Measurements from ENCODE around the gene ZDHHC1. TPM values are rescaled to one million over a fixed set of nuclear protein-coding genes. Genes with fewer than 3 reads are reported as not detected.

ZDHHC1 gene
- polyA plus RNA-seq, 3 donors: 3.3 to 14.2 (median 6.0) TPM

DNA sequence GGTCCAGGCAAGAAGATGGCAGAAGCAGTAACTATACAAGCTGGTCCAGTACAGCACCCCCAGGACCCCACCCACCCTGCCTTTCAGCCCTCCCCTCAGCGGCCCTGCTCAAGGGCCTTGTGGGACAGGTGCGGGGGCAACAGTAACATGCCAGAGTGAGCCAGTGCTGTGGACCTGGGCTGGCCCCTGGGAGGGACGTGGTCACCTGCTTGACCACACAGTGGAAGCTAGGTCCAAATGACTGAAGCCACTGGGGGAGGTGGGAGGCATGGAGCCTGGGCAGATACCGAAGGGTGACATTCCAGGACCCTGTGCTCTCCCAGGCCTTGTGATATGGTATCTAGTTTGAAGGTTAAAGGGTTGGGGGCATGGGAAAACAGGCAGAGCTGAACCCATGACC lies 47.4 kb upstream of the ZDHHC1 start:
- Histone ChIP-seq H3K27ac (ENCODE audit: low read depth in 1 of 2, low read length in 2 of 2) (peak overlapping the region in 1 of 2 donors; percentile 36), H3K9ac (ENCODE audit: insufficient read depth, low read length, poor library complexity, severe bottlenecking) (no peak overlapping the region), H2AFZ (ENCODE audit: insufficient read depth, low read depth, low read length, poor library complexity, severe bottlenecking) (no peak overlapping the region), H3K9me3 (replicated peaks in 1 of 2; ENCODE audit: control insufficient read depth in 1 of 2, insufficient read depth in 1 of 2, low read length in 2 of 2) (no peaks in the 10 kb centered on the region), H3K4me2 (replicated peaks; ENCODE audit: extremely low read depth, low read length, poor library complexity, severe bottlenecking) (no peak overlapping the region), H3K4me3 (replicated peaks in 1 of 3; ENCODE audit: low read depth in 2 of 3, low read length in 3 of 3) (no peak overlapping the region), H3K4me1 (ENCODE audit: control insufficient read depth in 1 of 2, insufficient read depth in 2 of 2, low read length in 2 of 2) (peaks cover 25 to 51% of the 10 kb centered on the region in 2 donors), H3K27me3 (ENCODE audit: control insufficient read depth in 2 of 2, insufficient read depth in 2 of 2, low read length in 2 of 2) (no peaks in the 10 kb centered on the region), H3K36me3 (replicated peaks in 1 of 2; ENCODE audit: control insufficient read depth in 1 of 2, insufficient read depth in 2 of 2, low read length in 2 of 2) (peaks cover 40 to 89% of the 10 kb centered on the region in 2 donors), H3K79me2 (ENCODE audit: insufficient read depth, low read length) (peaks cover 100% of the 10 kb centered on the region), H4K20me1 (ENCODE audit: insufficient read depth, low read length) (peaks cover 100% of the 10 kb centered on the region)
- no peak for TF ChIP-seq CTCF (IDR thresholded peaks at IDR 0.05)
- peaks cover 26 to 74% of the 10 kb centered on the region in 2 donors for H3K36me3 Mint-ChIP-seq
- peaks cover 64% of the 10 kb centered on the region for H3K4me1 Mint-ChIP-seq
- H3K4me3 Mint-ChIP-seq: no peak overlapping the region
- WGBS (ENCODE audit: insufficient coverage): 100% methylated on average over 3 of the region's 4 CpGs
- intact Hi-C loops (cut with micrococcal nuclease): loop anchor here in 1 of 2 donors (2.0 kb wide), 1 partner anchor 35 kb away; no protein-coding TSS in a partner anchor
- DNase-seq: no peak
- H3K9me3 Mint-ChIP-seq: no peaks in the 10 kb centered on the region
- H3K27ac Mint-ChIP-seq: peak overlapping the region in 1 of 7 donors; percentile 12
- H3K27me3 Mint-ChIP-seq (ENCODE audit: low read depth in 3 of 3): no peaks in the 10 kb centered on the region

- Histone ChIP-seq H3K4me2 (replicated peaks; ENCODE audit: extremely low read depth, low read length, poor library complexity, severe bottlenecking) (no peak overlapping the region), H3K4me3 (replicated peaks in 1 of 3; ENCODE audit: low read depth in 2 of 3, low read length in 3 of 3) (no peak overlapping the region), H3K4me1 (ENCODE audit: control insufficient read depth in 1 of 2, insufficient read depth in 2 of 2, low read length in 2 of 2) (peaks cover 19 to 45% of the 10 kb centered on the region in 2 donors), H3K27ac (ENCODE audit: low read depth in 1 of 2, low read length in 2 of 2) (no peak overlapping the region), H2AFZ (ENCODE audit: insufficient read depth, low read depth, low read length, poor library complexity, severe bottlenecking) (no peak overlapping the region), H3K27me3 (ENCODE audit: control insufficient read depth in 2 of 2, insufficient read depth in 2 of 2, low read length in 2 of 2) (no peaks in the 10 kb centered on the region), H3K9ac (ENCODE audit: insufficient read depth, low read length, poor library complexity, severe bottlenecking) (no peak overlapping the region), H3K79me2 (ENCODE audit: insufficient read depth, low read length) (peaks cover 100% of the 10 kb centered on the region), H3K36me3 (replicated peaks in 1 of 2; ENCODE audit: control insufficient read depth in 1 of 2, insufficient read depth in 2 of 2, low read length in 2 of 2) (peaks cover 46 to 93% of the 10 kb centered on the region in 2 donors), H4K20me1 (ENCODE audit: insufficient read depth, low read length) (peaks cover 100% of the 10 kb centered on the region), H3K9me3 (replicated peaks in 1 of 2; ENCODE audit: control insufficient read depth in 1 of 2, insufficient read depth in 1 of 2, low read length in 2 of 2) (no peaks in the 10 kb centered on the region)
- intact Hi-C loops (cut with micrococcal nuclease): no loop called here
- 98% methylated on average over 4 of the region's 5 CpGs for WGBS (ENCODE audit: insufficient coverage)
- Mint-ChIP-seq H3K36me3 (peaks cover 28 to 77% of the 10 kb centered on the region in 2 donors), H3K9me3 (no peaks in the 10 kb centered on the region), H3K27ac (peak overlapping the region in 1 of 7 donors; percentile 23), H3K4me3 (no peak overlapping the region), H3K4me1 (peaks cover 58% of the 10 kb centered on the region), H3K27me3 (ENCODE audit: low read depth in 3 of 3) (no peaks in the 10 kb centered on the region)
- no peak for DNase-seq
- TF ChIP-seq CTCF (IDR thresholded peaks at IDR 0.05): no peak
Observed at GRCh38 chr16:67463059-67463458, 46.8 kb upstream of the ZDHHC1 start.
